HUES48 (cell line): ENCODE results near the gene PPP1R26.
"Not testable (repeated sequence)": the region's sequence is repeated elsewhere in the genome, so short reads cannot be mapped to it uniquely, and the experiment has no call there.

Experiments
- H3K27ac ChIP-seq: one replicate; pipeline ENCODE4 v1.7.0; 2013; ENCODE audit warnings: low read depth, low read length, inconsistent platforms
- H3K27me3 ChIP-seq: 2 replicates; pipeline ENCODE4 v1.6.1; 2013; ENCODE audit warnings: mild to moderate bottlenecking, low read length; ENCODE audit not compliant: control insufficient read depth, insufficient read depth
- H3K36me3 ChIP-seq: 2 replicates; pipeline ENCODE4 v1.6.1; 2013; ENCODE audit warnings: low read length; ENCODE audit not compliant: control insufficient read depth, insufficient read depth
- H3K4me1 ChIP-seq: 2 replicates; pipeline ENCODE4 v1.6.1; 2013; ENCODE audit warnings: mild to moderate bottlenecking, low read length; ENCODE audit not compliant: control insufficient read depth, insufficient read depth
- H3K4me3 ChIP-seq: 2 replicates; pipeline ENCODE4 v1.5.1; 2013; ENCODE audit warnings: mild to moderate bottlenecking, low read depth, low read length
- H3K9ac ChIP-seq: 2 replicates; pipeline ENCODE4 v1.6.1; 2013; ENCODE audit warnings: mild to moderate bottlenecking, low read depth, low read length, moderate library complexity
- H3K9me3 ChIP-seq: 2 replicates; pipeline ENCODE4 v1.6.1; 2013; ENCODE audit warnings: low read length; ENCODE audit not compliant: control insufficient read depth, insufficient read depth

PPP1R26 gene

GRCh38 chr9:135447126-135447525, 32.5 kb upstream of the PPP1R26 start:
- H3K36me3 ChIP-seq, result no peaks in the 10 kb centered on the region
- H3K27ac ChIP-seq, result no peak overlapping the region
- no peaks in the 10 kb centered on the region for H3K9me3 ChIP-seq
- no peaks in the 10 kb centered on the region for H3K4me1 ChIP-seq
- no peaks in the 10 kb centered on the region for H3K27me3 ChIP-seq
- H3K9ac ChIP-seq, result no peak overlapping the region
- no peak overlapping the region for H3K4me3 ChIP-seq

- Histone ChIP-seq H3K27ac (no peak overlapping the region), H3K27me3 (no peaks in the 10 kb centered on the region), H3K9ac (no peak overlapping the region), H3K9me3 (no peaks in the 10 kb centered on the region), H3K36me3 (no peaks in the 10 kb centered on the region), H3K4me3 (no peak overlapping the region), H3K4me1 (no peaks in the 10 kb centered on the region)
Observed at GRCh38 chr9:135448663-135449100, 30.9 kb upstream of the PPP1R26 start.

GRCh38 chr9:135449532-135449931, 30.1 kb upstream of the PPP1R26 start:
- H3K4me3 ChIP-seq, H3K27me3 ChIP-seq, H3K9me3 ChIP-seq, H3K4me1 ChIP-seq, H3K9ac ChIP-seq, H3K27ac ChIP-seq, H3K36me3 ChIP-seq: not testable (repeated sequence)

GRCh38 chr9:135450956-135451355, 28.6 kb upstream of the PPP1R26 start:
- Histone ChIP-seq H3K4me1 (no peaks in the 10 kb centered on the region), H3K9ac (no peak overlapping the region), H3K4me3 (no peak overlapping the region), H3K36me3 (no peaks in the 10 kb centered on the region), H3K27me3 (no peaks in the 10 kb centered on the region), H3K9me3 (no peaks in the 10 kb centered on the region; the same call in 1 of the 2 replicates), H3K27ac (no peak overlapping the region)

GRCh38 chr9:135451909-135452308, 27.7 kb upstream of the PPP1R26 start:
- H3K36me3 ChIP-seq, H3K4me3 ChIP-seq, H3K27me3 ChIP-seq, H3K9ac ChIP-seq, H3K27ac ChIP-seq, H3K9me3 ChIP-seq, H3K4me1 ChIP-seq: not testable (repeated sequence)

- no peak overlapping the region for H3K27ac ChIP-seq
- no peak overlapping the region for H3K4me3 ChIP-seq
- H3K9me3 ChIP-seq, result no peaks in the 10 kb centered on the region; the same call in 1 of the 2 replicates
- H3K9ac ChIP-seq, result no peak overlapping the region
- no peaks in the 10 kb centered on the region for H3K27me3 ChIP-seq
- H3K36me3 ChIP-seq, result no peaks in the 10 kb centered on the region
- H3K4me1 ChIP-seq, result no peaks in the 10 kb centered on the region
Observed at GRCh38 chr9:135454737-135455136, 24.8 kb upstream of the PPP1R26 start.

- H3K27me3 ChIP-seq, result no peaks in the 10 kb centered on the region
- H3K4me3 ChIP-seq, result no peak overlapping the region
- no peak overlapping the region for H3K9ac ChIP-seq
- no peak overlapping the region for H3K27ac ChIP-seq
- no peaks in the 10 kb centered on the region; the same call in 1 of the 2 replicates for H3K9me3 ChIP-seq
- no peaks in the 10 kb centered on the region for H3K36me3 ChIP-seq
- H3K4me1 ChIP-seq, result no peaks in the 10 kb centered on the region
Observed at GRCh38 chr9:135455401-135456030, 24.1 kb upstream of the PPP1R26 start.

- no peaks in the 10 kb centered on the region for H3K4me1 ChIP-seq
Observed at GRCh38 chr9:135456436-135457104, 23.0 kb upstream of the PPP1R26 start.

GRCh38 chr9:135458478-135458877, 21.1 kb upstream of the PPP1R26 start:
- H3K9me3 ChIP-seq, H3K27me3 ChIP-seq, H3K36me3 ChIP-seq, H3K4me1 ChIP-seq, H3K9ac ChIP-seq, H3K27ac ChIP-seq, H3K4me3 ChIP-seq: not testable (repeated sequence)

More at GRCh38 chr9:135456436-135457104, 23.0 kb upstream of the PPP1R26 start:
- Histone ChIP-seq H3K4me3 (no peak overlapping the region), H3K36me3 (no peaks in the 10 kb centered on the region), H3K9me3 (no peaks in the 10 kb centered on the region; the same call in 1 of the 2 replicates), H3K27me3 (no peaks in the 10 kb centered on the region), H3K9ac (no peak overlapping the region), H3K27ac (no peak overlapping the region)

- no peaks in the 10 kb centered on the region for H3K27me3 ChIP-seq
- no peak overlapping the region for H3K9ac ChIP-seq
- H3K27ac ChIP-seq, result no peak overlapping the region
- H3K9me3 ChIP-seq, result no peaks in the 10 kb centered on the region
- H3K4me1 ChIP-seq, result no peaks in the 10 kb centered on the region
- H3K36me3 ChIP-seq, result no peaks in the 10 kb centered on the region
- no peak overlapping the region for H3K4me3 ChIP-seq
Observed at GRCh38 chr9:135461936-135462335, 17.6 kb upstream of the PPP1R26 start.

GRCh38 chr9:135463140-135463539, 16.4 kb upstream of the PPP1R26 start:
- Histone ChIP-seq H3K9ac (no peak overlapping the region), H3K9me3 (no peaks in the 10 kb centered on the region), H3K27me3 (no peaks in the 10 kb centered on the region), H3K36me3 (no peaks in the 10 kb centered on the region), H3K27ac (no peak overlapping the region), H3K4me3 (no peak overlapping the region), H3K4me1 (no peaks in the 10 kb centered on the region)
